ENCODE data around the gene GNA14. TPM values are rescaled to one million over a fixed set of nuclear protein-coding genes. Genes with fewer than 3 reads are reported as not detected.
"Not testable (repeated sequence)": the region's sequence is repeated elsewhere in the genome, so short reads cannot be mapped to it uniquely, and the experiment has no call there.

The GNA14 gene
- total RNA-seq, 1 experiment from 2014 or later = not detected

GRCh38 chr9:77640741-77641580 is 7.2 kb downstream of the GNA14 start:
- intact Hi-C loops (cut with micrococcal nuclease) = no loop called here
- TF ChIP-seq CTCF (IDR thresholded peaks at IDR 0.05; ENCODE audit: unreplicated experiment) = no peak
- CTCF ChIA-PET = no interaction called here

GRCh38 chr9:77632652-77633051 is 15.5 kb downstream of the GNA14 start:
- DNase-seq (ENCODE audit: unreplicated experiment) = no peak
- CTCF ChIA-PET = interaction anchor here (0.6 kb wide), 1 partner anchor 109 kb away, joined by 3 read pairs; no protein-coding TSS in a partner anchor
- no peaks in the 10 kb centered on the region for H3K9me3 Mint-ChIP-seq (ENCODE audit: unreplicated experiment)
- H3K27me3 Mint-ChIP-seq (ENCODE audit: insufficient read depth, unreplicated experiment) = peaks cover 2% of the 10 kb centered on the region
- POLR2A ChIA-PET = no interaction called here
- intact Hi-C loops (cut with micrococcal nuclease) = no loop called here
- no peak for TF ChIP-seq CTCF (IDR thresholded peaks at IDR 0.05; ENCODE audit: unreplicated experiment)
- H3K36me3 Mint-ChIP-seq (ENCODE audit: insufficient read depth, unreplicated experiment) = peaks cover 5% of the 10 kb centered on the region
- no peaks in the 10 kb centered on the region for H3K4me1 Mint-ChIP-seq (ENCODE audit: insufficient read depth, unreplicated experiment)
- H3K4me3 Mint-ChIP-seq (ENCODE audit: unreplicated experiment) = no peak overlapping the region
- no peak overlapping the region for H3K27ac Mint-ChIP-seq (ENCODE audit: low read depth, unreplicated experiment)
- no TSS peak for BruUV-seq (replicated peaks)

More at GRCh38 chr9:77640741-77641580, 7.2 kb downstream of the GNA14 start:
- no peaks in the 10 kb centered on the region for H3K4me1 Mint-ChIP-seq (ENCODE audit: insufficient read depth, unreplicated experiment)
- DNase-seq (ENCODE audit: unreplicated experiment) = no peak
- H3K27ac Mint-ChIP-seq (ENCODE audit: low read depth, unreplicated experiment) = no peak overlapping the region
- H3K4me3 Mint-ChIP-seq (ENCODE audit: unreplicated experiment) = no peak overlapping the region
- BruUV-seq (replicated peaks) = no TSS peak
- H3K9me3 Mint-ChIP-seq (ENCODE audit: unreplicated experiment) = no peaks in the 10 kb centered on the region
- no peaks in the 10 kb centered on the region for H3K36me3 Mint-ChIP-seq (ENCODE audit: insufficient read depth, unreplicated experiment)
- POLR2A ChIA-PET = no interaction called here
- H3K27me3 Mint-ChIP-seq (ENCODE audit: insufficient read depth, unreplicated experiment) = peaks cover 52% of the 10 kb centered on the region

- POLR2A ChIA-PET; H3K4me3 Mint-ChIP-seq (ENCODE audit: unreplicated experiment); DNase-seq (ENCODE audit: unreplicated experiment); intact Hi-C loops (cut with micrococcal nuclease); H3K9me3 Mint-ChIP-seq (ENCODE audit: unreplicated experiment); H3K27ac Mint-ChIP-seq (ENCODE audit: low read depth, unreplicated experiment); BruUV-seq (replicated peaks); H3K36me3 Mint-ChIP-seq (ENCODE audit: insufficient read depth, unreplicated experiment); H3K4me1 Mint-ChIP-seq (ENCODE audit: insufficient read depth, unreplicated experiment): not testable (repeated sequence)
- CTCF ChIA-PET = interaction anchor here (0.7 kb wide), 1 partner anchor 365 kb away, joined by 3 read pairs; no protein-coding TSS in a partner anchor
- peaks cover 21% of the 10 kb centered on the region for H3K27me3 Mint-ChIP-seq (ENCODE audit: insufficient read depth, unreplicated experiment)
Measured at GRCh38 chr9:77628864-77629263, 19.3 kb downstream of the GNA14 start.

GRCh38 chr9:77616191-77616590 is 31.9 kb downstream of the GNA14 start:
- Mint-ChIP-seq H3K4me1 (ENCODE audit: insufficient read depth, unreplicated experiment) (no peaks in the 10 kb centered on the region), H3K27me3 (ENCODE audit: insufficient read depth, unreplicated experiment) (peaks cover 12% of the 10 kb centered on the region), H3K27ac (ENCODE audit: low read depth, unreplicated experiment) (no peak overlapping the region), H3K36me3 (ENCODE audit: insufficient read depth, unreplicated experiment) (no peaks in the 10 kb centered on the region), H3K9me3 (ENCODE audit: unreplicated experiment) (no peaks in the 10 kb centered on the region), H3K4me3 (ENCODE audit: unreplicated experiment) (no peak overlapping the region)
- intact Hi-C loops (cut with micrococcal nuclease) = no loop called here
- peak; percentile 55 for DNase-seq (ENCODE audit: unreplicated experiment)
- TF ChIP-seq CTCF (IDR thresholded peaks at IDR 0.05; ENCODE audit: unreplicated experiment) = no peak
- CTCF ChIA-PET = interaction anchor here (0.6 kb wide), 1 partner anchor 181 kb away, joined by 3 read pairs; no protein-coding TSS in a partner anchor
- BruUV-seq (replicated peaks) = no TSS peak
- POLR2A ChIA-PET = no interaction called here

All from MCF 10A (cell line).